H9 (cell line): ENCODE measurements around the gene SLC25A39. TPM values are rescaled to one million over a fixed set of nuclear protein-coding genes. Genes with fewer than 3 reads are reported as not detected.

Experiments
- DNase-seq: peaks from one replicate; pipeline ENCODE4 v3.0.0-alpha.2; 2017
- H2AFZ ChIP-seq: one replicate; pipeline ENCODE4 v1.6.1; 2013; ENCODE audit warnings: mild to moderate bottlenecking, low read length, control low read depth, moderate library complexity
- H2AK5ac ChIP-seq: 2 replicates; pipeline ENCODE4 v1.6.1; 2013; ENCODE audit warnings: low read length, control low read depth, mixed read lengths; ENCODE audit not compliant: insufficient read length
- H2BK120ac ChIP-seq: one replicate; pipeline ENCODE4 v1.6.1; 2013; ENCODE audit warnings: low read depth, mild to moderate bottlenecking, low read length, control low read depth, inconsistent platforms; ENCODE audit not compliant: poor library complexity, severe bottlenecking
- H2BK12ac ChIP-seq: 2 replicates; pipeline ENCODE4 v1.6.1; 2013; ENCODE audit warnings: low read length, control low read depth, mixed read lengths, low read depth; ENCODE audit not compliant: insufficient read length
- H2BK15ac ChIP-seq: 2 replicates; pipeline ENCODE4 v1.6.1; 2013; ENCODE audit warnings: low read depth, low read length, control low read depth
- H2BK20ac ChIP-seq: one replicate; pipeline ENCODE4 v1.6.1; 2013; ENCODE audit warnings: low read depth, mild to moderate bottlenecking, low read length, control low read depth, inconsistent platforms; ENCODE audit not compliant: poor library complexity, severe bottlenecking
- H2BK5ac ChIP-seq: 2 replicates; pipeline ENCODE4 v1.6.1; 2013; ENCODE audit warnings: low read length, control low read depth, mixed read lengths; ENCODE audit not compliant: insufficient read length
- H3K14ac ChIP-seq: 2 replicates; pipeline ENCODE4 v1.6.1; 2013; ENCODE audit warnings: low read length, control low read depth; ENCODE audit not compliant: insufficient read depth
- H3K18ac ChIP-seq: 2 replicates; pipeline ENCODE4 v1.6.1; 2013; ENCODE audit warnings: low read depth, mild to moderate bottlenecking, mixed read lengths, low read length, control low read depth; ENCODE audit not compliant: insufficient read length
- H3K23ac ChIP-seq: 2 replicates; pipeline ENCODE4 v1.6.1; 2013; ENCODE audit warnings: low read length, control low read depth, mixed read lengths, low read depth; ENCODE audit not compliant: insufficient read length
- H3K23me2 ChIP-seq: 2 replicates; pipeline ENCODE4 v1.6.1; 2013; ENCODE audit warnings: low read depth, mild to moderate bottlenecking, mixed read lengths, low read length, control low read depth; ENCODE audit not compliant: insufficient read length, poor library complexity, severe bottlenecking
- H3K27ac ChIP-seq: 2 replicates; pipeline ENCODE4 v1.5.1; 2013; ENCODE audit warnings: low read length, control low read depth, mixed read lengths, low read depth; ENCODE audit not compliant: insufficient read length
- H3K27me3 ChIP-seq: 2 replicates; pipeline ENCODE4 v1.6.1; 2013; ENCODE audit warnings: low read length, control low read depth, inconsistent platforms; ENCODE audit not compliant: insufficient read depth
- H3K4ac ChIP-seq: 2 replicates; pipeline ENCODE4 v1.6.1; 2013; ENCODE audit warnings: low read depth, mild to moderate bottlenecking, control low read depth, inconsistent platforms, low read length, moderate library complexity
- H3K4me1 ChIP-seq: 2 replicates; pipeline ENCODE4 v1.6.1; 2013; ENCODE audit warnings: low read length, control low read depth, inconsistent platforms; ENCODE audit not compliant: insufficient read depth
- H3K4me2 ChIP-seq: 2 replicates; pipeline ENCODE4 v1.6.1; 2013; ENCODE audit warnings: low read length, control low read depth, mixed read lengths; ENCODE audit not compliant: insufficient read length, insufficient read depth
- H3K56ac ChIP-seq: 2 replicates; pipeline ENCODE4 v1.6.1; 2013; ENCODE audit warnings: low read depth, mild to moderate bottlenecking, mixed read lengths, low read length, control low read depth; ENCODE audit not compliant: insufficient read length
- H3K79me1 ChIP-seq: 2 replicates; pipeline ENCODE4 v1.6.1; 2013; ENCODE audit warnings: low read depth, mild to moderate bottlenecking, moderate library complexity, low read length, control low read depth, inconsistent platforms; ENCODE audit not compliant: insufficient read depth, poor library complexity, severe bottlenecking
- H3K79me2 ChIP-seq: 2 replicates; pipeline ENCODE4 v1.6.1; 2013; ENCODE audit warnings: low read length, control low read depth, inconsistent platforms; ENCODE audit not compliant: insufficient read depth
- H3K9ac ChIP-seq: 2 replicates; pipeline ENCODE4 v1.6.1; 2013; ENCODE audit warnings: low read length, control low read depth, mixed read lengths; ENCODE audit not compliant: insufficient read length; ENCODE audit errors: extremely low read depth
- H3K9me3 ChIP-seq: one replicate; pipeline ENCODE4 v1.6.1; 2013; ENCODE audit warnings: low read depth, low read length, inconsistent platforms; ENCODE audit not compliant: control insufficient read depth
- H3T11ph ChIP-seq: one replicate; pipeline ENCODE4 v1.6.1; 2013; ENCODE audit warnings: mild to moderate bottlenecking, low read length, control low read depth, inconsistent platforms
- H4K20me1 ChIP-seq: one replicate; pipeline ENCODE4 v1.6.1; 2013; ENCODE audit not compliant: control insufficient read depth, insufficient read length, insufficient read depth
- H4K5ac ChIP-seq: 2 replicates; pipeline ENCODE4 v1.6.1; 2013; ENCODE audit warnings: low read depth, mild to moderate bottlenecking, mixed read lengths, low read length, control low read depth; ENCODE audit not compliant: insufficient read length
- H4K8ac ChIP-seq: replicated peaks from 2 replicates; pipeline ENCODE4 v1.6.1; 2013; ENCODE audit warnings: low read length, control low read depth, mixed read lengths, low read depth; ENCODE audit not compliant: insufficient read length
- H4K91ac ChIP-seq: 2 replicates; pipeline ENCODE4 v1.6.1; 2013; ENCODE audit warnings: low read depth, mild to moderate bottlenecking, moderate library complexity, mixed read lengths, low read length, control low read depth; ENCODE audit not compliant: insufficient read length
- H3K27ac Mint-ChIP-seq, 3 experiments: 2 replicates in 2 of 3; 3 replicates in 1 of 3; pipeline ENCODE4 v1.8.0; 2020 to 2021; ENCODE audit warnings: mixed read lengths in 3 of 3, mild to moderate bottlenecking in 1 of 3, moderate library complexity in 1 of 3
- H3K27me3 Mint-ChIP-seq: 2 replicates; pipeline ENCODE4 v1.8.0; 2021; ENCODE audit warnings: low read depth, mild to moderate bottlenecking, moderate library complexity, mixed read lengths
- H3K36me3 Mint-ChIP-seq, 3 experiments: 2 replicates in 2 of 3; 3 replicates in 1 of 3; pipeline ENCODE4 v1.8.0; 2020 to 2021; ENCODE audit warnings: low read depth in 3 of 3, mixed read lengths in 3 of 3; ENCODE audit not compliant: insufficient read depth in 1 of 3
- H3K4me1 Mint-ChIP-seq, 2 experiments: 2 replicates each; pipeline ENCODE4 v1.8.0; 2020; ENCODE audit warnings: mixed read lengths in 2 of 2
- H3K4me3 Mint-ChIP-seq, 2 experiments: 2 replicates in 1 of 2; 3 replicates in 1 of 2; pipeline ENCODE4 v1.8.0; 2020 to 2021; ENCODE audit warnings: mild to moderate bottlenecking in 2 of 2, mixed read lengths in 2 of 2, moderate library complexity in 1 of 2
- H3K9me3 Mint-ChIP-seq, 2 experiments: 2 replicates in 1 of 2; 3 replicates in 1 of 2; pipeline ENCODE4 v1.8.0; 2020; ENCODE audit warnings: mild to moderate bottlenecking in 2 of 2, mixed read lengths in 2 of 2, moderate library complexity in 1 of 2
- CTCF ChIP-seq: fragments of 200-600 bp; sonication (generic); conservative IDR thresholded peaks from 3 replicates; pipeline ENCODE4 v1.8.0; 2021; ENCODE audit warnings: antibody characterized with exemption, mild to moderate bottlenecking
- WGBS: extraction: QIAGEN DNeasy Blood & Tissue Kit; methylation state at CpG from one replicate; pipeline ENCODE4 v1.1.7; 2013; ENCODE audit warnings: missing lambda C conversion rate, low lambda C conversion rate, mixed read lengths; ENCODE audit not compliant: insufficient read length; ENCODE audit errors: extremely low coverage; 5-methylcytosine and 5-hydroxymethylcytosine counted together
- total RNA-seq: library from RNA; stranded (reverse); gene quantifications from 2 replicates; pipeline ENCODE4 v1.2.1, GENCODE V29; 2021

The SLC25A39 gene
- total RNA-seq, 1 experiment from 2014 or later = 227 TPM

GRCh38 chr17:44280392-44280937 lies 44.2 kb downstream of the SLC25A39 start:
- Mint-ChIP-seq H3K36me3 (no peaks in the 10 kb centered on the region), H3K4me1 (peaks cover 13 to 24% of the 10 kb centered on the region in 2 experiments), H3K9me3 (no peaks in the 10 kb centered on the region), H3K27me3 (peaks cover 3% of the 10 kb centered on the region), H3K4me3 (no peak overlapping the region), H3K27ac (peak overlapping the region; percentile 26 to 78 (median 49); a peak in 2 of 7 replicates)
- H2BK120ac ChIP-seq = no peak overlapping the region
- no peak overlapping the region for H2BK5ac ChIP-seq
- no peaks in the 10 kb centered on the region for H3K27me3 ChIP-seq
- no peak overlapping the region for H3K4me2 ChIP-seq
- H4K91ac ChIP-seq = no peak overlapping the region
- H3K18ac ChIP-seq = peak overlapping the region; percentile 64
- WGBS = no CpG with 5 or more reads among the region's 12 CpGs
- H2BK15ac ChIP-seq = no peak overlapping the region
- no peak overlapping the region for H2BK12ac ChIP-seq
- H3K4ac ChIP-seq = no peak overlapping the region
- no peaks in the 10 kb centered on the region for H3K9me3 ChIP-seq
- peaks cover 8% of the 10 kb centered on the region; the same call in 1 of the 2 replicates for H3K4me1 ChIP-seq
- H2AFZ ChIP-seq = no peak overlapping the region
- H3K14ac ChIP-seq = peak overlapping the region; percentile 81; the same call in 1 of the 2 replicates
- peak overlapping the region; percentile 50 for H4K8ac ChIP-seq
- no peak overlapping the region for H3K9ac ChIP-seq
- no peaks in the 10 kb centered on the region for H3K23me2 ChIP-seq
- H2AK5ac ChIP-seq = no peak overlapping the region
- H3K79me1 ChIP-seq = no peaks in the 10 kb centered on the region
- no peaks in the 10 kb centered on the region for H4K20me1 ChIP-seq
- no peak for TF ChIP-seq CTCF
- H3T11ph ChIP-seq = no peak overlapping the region
- DNase-seq = no peak
- H4K5ac ChIP-seq = peak overlapping the region; percentile 23
- H2BK20ac ChIP-seq = no peak overlapping the region
- no peak overlapping the region for H3K27ac ChIP-seq
- no peaks in the 10 kb centered on the region for H3K79me2 ChIP-seq
- H3K56ac ChIP-seq = no peak overlapping the region
- H3K23ac ChIP-seq = no peak overlapping the region
